Dendritic cell treated with granulocyte-macrophage colony-stimulating factor and Interleukin-4, amounts not matched to agents 40 ng/mL and 50 ng/mL, for 4 days (primary cell): ENCODE measurements around the gene MKLN1.
"Not testable (repeated sequence)": the region's sequence is repeated elsewhere in the genome, so short reads cannot be mapped to it uniquely, and the experiment has no call there.

Source experiments
- H3K27ac Mint-ChIP-seq: one replicate; pipeline ENCODE4 v1.8.0; 2022; ENCODE audit warnings: mild to moderate bottlenecking, mixed read lengths
- H3K27me3 Mint-ChIP-seq: one replicate; pipeline ENCODE4 v1.8.0; 2022; ENCODE audit warnings: mild to moderate bottlenecking, mixed read lengths
- H3K36me3 Mint-ChIP-seq: one replicate; pipeline ENCODE4 v1.8.0; 2022; ENCODE audit warnings: low read depth, mixed read lengths
- H3K4me1 Mint-ChIP-seq: one replicate; pipeline ENCODE4 v1.8.0; 2022; ENCODE audit warnings: low read depth, mixed read lengths
- H3K4me3 Mint-ChIP-seq: one replicate; pipeline ENCODE4 v1.8.0; 2022; ENCODE audit warnings: mild to moderate bottlenecking, moderate library complexity, mixed read lengths
- H3K9me3 Mint-ChIP-seq: one replicate; pipeline ENCODE4 v1.8.0; 2022; ENCODE audit warnings: mixed read lengths
- intact Hi-C: fragments of 100-400 bp; cut with micrococcal nuclease; formaldehyde crosslinking; loops from one replicate; pipeline ENCODE4 v1.15.0; 2022

Gene MKLN1

DNA sequence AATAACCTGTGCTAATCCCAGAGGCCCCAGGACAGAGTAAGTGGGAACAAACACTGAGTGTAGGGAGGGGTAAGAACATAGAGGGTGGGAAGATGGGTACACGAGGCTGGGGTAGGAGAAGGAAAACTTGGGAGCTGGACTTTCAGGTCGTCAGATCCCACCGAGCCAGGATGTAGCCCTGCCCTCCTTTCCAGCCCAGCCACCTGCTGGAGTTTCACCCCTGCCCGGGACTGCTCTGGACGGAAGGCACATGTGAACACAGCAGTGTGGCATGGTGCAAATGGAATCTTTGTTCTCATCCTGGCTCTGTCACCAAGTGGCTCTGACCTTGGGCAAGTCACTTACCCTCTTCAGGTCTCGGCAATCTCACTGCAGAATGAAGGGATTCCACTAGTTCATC is 176.0 kb downstream of the MKLN1 start:
- peaks cover 7% of the 10 kb centered on the region for H3K36me3 Mint-ChIP-seq
- H3K4me3 Mint-ChIP-seq, result no peak overlapping the region
- peaks cover 5% of the 10 kb centered on the region for H3K4me1 Mint-ChIP-seq
- no peak overlapping the region for H3K27ac Mint-ChIP-seq
- intact Hi-C loops, result no loop called here
- peaks cover 7% of the 10 kb centered on the region for H3K27me3 Mint-ChIP-seq
- no peaks in the 10 kb centered on the region for H3K9me3 Mint-ChIP-seq

DNA sequence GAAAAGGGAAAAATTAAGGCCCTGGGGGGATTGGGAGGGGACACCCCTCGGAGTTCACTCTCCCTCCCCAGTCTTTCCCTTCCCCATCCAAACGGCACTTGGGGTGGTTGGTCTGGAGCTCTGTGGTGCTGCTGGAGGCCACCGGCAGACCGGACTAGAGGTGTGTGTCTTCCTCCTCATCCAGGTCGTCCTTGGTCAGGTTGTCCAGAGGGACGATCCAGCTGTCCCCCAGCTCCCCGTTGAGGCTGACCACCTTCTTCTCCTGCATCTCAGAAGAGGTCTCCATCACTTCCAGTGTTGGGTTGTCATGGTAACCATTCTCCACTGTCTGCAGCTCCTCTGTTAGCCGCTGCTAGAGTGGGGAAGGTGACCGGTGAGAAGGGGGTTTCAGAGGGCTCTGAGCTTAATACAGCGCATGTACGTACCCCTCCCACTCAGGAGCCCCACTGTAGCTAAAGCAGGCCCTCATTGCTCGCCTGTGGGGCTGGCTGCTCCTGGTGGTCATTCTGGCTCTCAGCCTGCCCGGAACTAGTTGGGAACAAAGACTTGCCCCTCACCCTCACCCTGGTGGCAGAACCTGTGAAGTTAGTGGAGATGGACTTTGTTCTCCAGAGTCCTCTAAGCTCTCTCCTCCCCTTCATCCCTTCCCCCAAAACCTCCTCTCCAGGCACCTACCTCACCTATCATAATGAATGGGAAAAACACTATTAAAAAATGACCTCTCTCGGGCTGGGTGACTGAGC is 176.7 kb downstream of the MKLN1 start:
- intact Hi-C loops, result no loop called here

DNA sequence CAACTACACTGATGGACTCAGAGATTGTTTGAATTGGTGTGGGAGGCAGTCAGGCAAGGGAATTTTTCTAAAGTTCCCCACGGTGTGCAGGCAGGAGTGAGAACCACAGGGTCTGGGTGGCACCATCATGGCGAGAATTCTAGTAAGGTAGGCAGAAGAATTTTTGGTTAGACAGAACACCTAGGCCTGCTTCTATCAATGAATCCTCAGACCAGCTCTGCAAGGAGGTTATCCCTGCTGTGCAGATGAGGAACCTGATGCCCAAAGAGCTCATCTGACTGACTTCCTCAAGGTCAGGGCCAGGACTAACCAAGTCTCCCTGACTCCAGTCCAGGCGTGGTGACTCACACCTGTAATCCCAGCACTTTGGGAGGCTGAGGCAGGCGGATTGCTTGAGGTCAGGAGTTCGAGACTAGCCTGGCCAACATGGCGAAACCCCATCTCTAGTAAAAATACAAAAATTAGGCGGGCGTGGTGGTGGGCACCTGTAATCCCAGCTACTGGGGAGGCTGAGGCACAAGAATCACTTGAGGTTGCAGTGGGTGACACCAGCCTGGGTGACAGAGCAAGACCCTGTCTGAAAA is 177.5 kb downstream of the MKLN1 start:
- not testable (repeated sequence) for H3K4me3 Mint-ChIP-seq

More for the DNA sequence above, 176.7 kb downstream of the MKLN1 start:
- Mint-ChIP-seq H3K4me1 (peaks cover 5% of the 10 kb centered on the region), H3K36me3 (peaks cover 7% of the 10 kb centered on the region), H3K9me3 (no peaks in the 10 kb centered on the region), H3K27me3 (peaks cover 11% of the 10 kb centered on the region), H3K4me3 (no peak overlapping the region), H3K27ac (no peak overlapping the region)

DNA sequence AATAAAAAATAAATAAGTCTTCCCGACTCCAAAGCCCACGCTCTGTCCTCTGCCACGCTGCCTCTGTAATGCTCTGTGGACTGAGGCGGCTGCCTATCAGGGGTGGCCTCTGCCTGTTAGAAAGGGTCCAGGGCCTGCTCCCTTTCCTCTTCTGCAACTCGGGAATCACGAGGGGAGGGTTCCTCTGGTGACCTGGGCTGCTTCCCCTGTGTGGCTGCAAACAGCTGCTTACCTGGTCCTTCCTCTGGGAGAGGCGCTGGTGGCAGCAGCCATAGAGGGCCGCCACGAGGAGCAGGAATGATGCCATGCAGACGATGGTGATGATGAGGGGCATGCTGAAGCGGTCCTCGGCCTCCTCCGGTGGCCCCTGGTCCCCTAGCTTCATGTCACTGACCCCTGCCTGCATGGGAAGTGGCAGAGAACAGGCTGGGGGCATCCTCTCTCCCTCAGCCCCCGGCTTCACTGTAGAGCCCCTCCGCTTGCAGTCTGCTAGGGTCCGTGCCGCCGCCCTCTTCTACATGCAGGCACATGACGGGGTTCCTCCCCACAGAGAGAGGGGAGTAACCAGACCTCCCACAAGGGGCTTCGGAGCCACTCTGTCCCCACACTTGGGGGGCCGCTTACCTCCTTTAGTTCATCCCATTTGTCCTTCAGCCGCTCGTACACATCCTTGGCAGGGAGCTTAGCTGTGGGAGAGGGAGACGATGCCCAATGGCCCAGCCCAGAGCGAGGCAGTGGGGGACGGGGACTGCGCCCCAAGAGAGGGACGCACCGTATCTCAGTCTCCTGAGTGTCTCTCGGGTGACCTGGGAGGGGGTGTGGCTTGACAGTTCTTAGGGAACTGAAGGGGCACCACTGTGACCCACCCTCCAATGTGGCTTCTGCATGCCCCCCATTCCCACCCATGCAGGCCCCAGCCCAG is 178.2 kb downstream of the MKLN1 start:
- H3K9me3 Mint-ChIP-seq, result no peaks in the 10 kb centered on the region
- H3K4me3 Mint-ChIP-seq, result no peak overlapping the region
- peaks cover 5% of the 10 kb centered on the region for H3K4me1 Mint-ChIP-seq
- H3K27ac Mint-ChIP-seq, result no peak overlapping the region
- peaks cover 11% of the 10 kb centered on the region for H3K27me3 Mint-ChIP-seq
- H3K36me3 Mint-ChIP-seq, result no peaks in the 10 kb centered on the region
- intact Hi-C loops, result no loop called here

More for the DNA sequence above, 177.5 kb downstream of the MKLN1 start:
- H3K36me3 Mint-ChIP-seq, H3K27ac Mint-ChIP-seq, intact Hi-C loops, H3K4me1 Mint-ChIP-seq, H3K9me3 Mint-ChIP-seq: not testable (repeated sequence)
- peaks cover 11% of the 10 kb centered on the region for H3K27me3 Mint-ChIP-seq

DNA sequence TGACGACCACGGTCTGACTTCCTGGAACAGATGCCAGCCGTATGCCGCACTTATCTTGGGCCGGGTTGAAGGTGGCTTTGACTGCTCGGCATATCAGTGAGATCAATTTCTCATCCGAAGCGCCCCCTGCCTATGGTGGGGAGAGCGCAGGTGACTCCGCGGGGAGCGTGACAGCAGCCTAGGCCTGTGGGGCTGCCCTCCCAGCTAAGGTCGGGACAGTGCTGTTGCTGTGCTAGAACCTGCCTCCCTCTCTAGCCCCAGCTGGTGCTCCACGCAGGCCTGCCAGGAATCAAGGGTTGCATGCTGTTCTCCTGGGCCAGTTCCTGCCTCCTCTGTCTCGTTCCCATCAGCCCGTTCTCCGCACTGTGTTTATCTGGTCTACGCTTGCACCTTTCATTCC is 178.9 kb downstream of the MKLN1 start:
- peaks cover 5% of the 10 kb centered on the region for H3K4me1 Mint-ChIP-seq
- no peak overlapping the region for H3K4me3 Mint-ChIP-seq
- H3K9me3 Mint-ChIP-seq, result no peaks in the 10 kb centered on the region
- H3K27ac Mint-ChIP-seq, result no peak overlapping the region
- no peaks in the 10 kb centered on the region for H3K36me3 Mint-ChIP-seq
- intact Hi-C loops, result no loop called here
- peaks cover 11% of the 10 kb centered on the region for H3K27me3 Mint-ChIP-seq

DNA sequence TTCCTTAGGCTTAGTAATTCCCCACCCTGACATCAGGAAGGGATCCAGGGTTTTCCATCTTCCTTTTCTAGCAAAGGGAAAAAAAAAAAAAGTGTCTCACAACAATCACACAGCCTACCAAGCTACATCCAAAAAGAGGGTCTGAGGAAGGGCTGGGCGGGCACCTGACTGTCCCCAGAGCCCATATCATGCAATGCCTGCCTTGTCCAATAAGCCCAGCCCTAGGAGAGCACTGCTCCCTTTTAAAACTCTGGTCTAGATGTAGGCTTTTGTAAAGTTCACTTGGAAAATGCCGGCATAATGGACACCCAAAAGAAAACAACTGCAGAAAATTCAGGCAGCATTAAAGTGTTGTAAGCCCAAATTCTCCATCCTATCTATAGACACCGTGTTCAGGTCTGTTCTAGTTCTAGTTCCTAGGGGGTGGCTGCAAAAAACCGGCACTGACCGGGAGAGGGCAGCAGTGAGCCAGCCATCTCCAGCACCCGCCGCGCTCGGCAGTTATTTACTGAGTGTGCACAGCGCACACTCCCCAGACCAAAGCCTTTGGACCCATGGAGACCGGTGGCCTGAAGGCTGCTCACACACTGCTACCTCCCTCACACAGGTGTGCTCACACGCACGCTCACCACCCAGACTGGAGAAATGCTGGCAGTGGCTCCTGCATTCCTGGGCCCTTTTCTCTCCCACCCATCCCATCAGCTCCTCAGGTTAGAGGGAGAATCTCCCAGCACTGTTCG is 180.1 kb downstream of the MKLN1 start:
- no peak overlapping the region for H3K4me3 Mint-ChIP-seq
- H3K27me3 Mint-ChIP-seq, result peaks cover 17% of the 10 kb centered on the region
- H3K27ac Mint-ChIP-seq, result no peak overlapping the region
- H3K9me3 Mint-ChIP-seq, result no peaks in the 10 kb centered on the region
- peaks cover 11% of the 10 kb centered on the region for H3K4me1 Mint-ChIP-seq
- intact Hi-C loops, result loop anchor here (1.0 kb wide), 1 partner anchor 147 kb away; no protein-coding TSS in a partner anchor
- H3K36me3 Mint-ChIP-seq, result no peaks in the 10 kb centered on the region

DNA sequence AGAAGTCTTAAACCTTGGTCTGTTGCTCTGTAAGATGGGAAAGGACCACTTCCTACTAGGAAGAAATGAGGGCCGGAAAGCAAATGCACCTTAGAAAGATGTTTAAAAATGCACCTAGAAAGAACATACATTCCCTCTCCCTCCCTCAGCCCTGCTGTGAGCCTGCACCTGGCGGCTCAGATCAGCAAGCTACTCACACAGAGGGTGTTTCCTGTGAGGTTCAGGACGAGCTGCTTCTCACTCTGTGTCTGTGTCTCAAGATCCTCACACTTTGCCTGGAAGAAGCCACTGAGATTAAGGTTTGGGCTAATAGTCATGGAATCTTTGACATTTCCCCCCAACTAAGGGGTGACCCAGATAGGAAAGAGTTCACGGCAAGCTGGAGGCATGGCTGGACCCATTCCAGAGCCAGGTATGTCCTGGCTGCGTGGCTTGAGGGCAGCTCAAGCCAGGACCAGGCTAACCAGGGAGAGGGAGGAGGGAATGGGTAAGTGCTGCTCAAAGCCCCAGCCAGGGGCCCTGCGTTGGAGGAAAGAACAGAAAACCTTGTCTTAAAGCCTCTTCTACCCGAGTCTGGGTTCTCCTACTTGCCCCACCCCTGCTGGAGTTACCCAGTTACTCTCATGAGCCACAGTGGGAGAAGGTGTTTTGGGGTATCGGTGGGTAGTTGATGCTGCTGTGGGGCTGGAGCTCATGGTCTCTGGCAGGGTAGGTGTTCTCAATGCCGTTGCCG is 181.2 kb downstream of the MKLN1 start:
- Mint-ChIP-seq H3K27ac (no peak overlapping the region), H3K36me3 (no peaks in the 10 kb centered on the region), H3K27me3 (peaks cover 19% of the 10 kb centered on the region), H3K4me3 (no peak overlapping the region), H3K9me3 (no peaks in the 10 kb centered on the region), H3K4me1 (peaks cover 16% of the 10 kb centered on the region)
- intact Hi-C loops, result loop anchor here (1.0 kb wide), 1 partner anchor 145 kb away; no protein-coding TSS in a partner anchor

DNA sequence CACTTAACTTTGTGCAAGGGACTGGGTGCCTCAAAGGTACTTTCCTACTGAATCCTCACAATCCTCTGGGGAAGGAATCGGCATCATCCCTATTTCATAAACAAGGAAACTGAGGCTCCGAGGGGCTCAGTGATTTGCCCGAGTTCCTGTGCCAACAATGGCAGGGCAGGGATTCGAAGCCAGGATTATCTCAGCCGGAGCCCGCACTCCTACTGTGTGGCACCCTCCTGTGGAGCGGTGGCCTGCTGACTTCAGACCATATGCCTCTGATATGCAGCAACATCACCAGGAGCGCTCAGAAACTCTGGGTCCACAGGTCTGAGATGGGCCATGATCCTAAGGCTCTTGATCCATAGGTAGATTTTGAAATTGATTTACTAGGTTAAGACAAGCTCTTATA is 182.1 kb downstream of the MKLN1 start:
- intact Hi-C loops, result no loop called here
- Mint-ChIP-seq H3K4me3 (no peak overlapping the region), H3K9me3 (no peaks in the 10 kb centered on the region), H3K4me1 (peaks cover 16% of the 10 kb centered on the region), H3K27ac (no peak overlapping the region), H3K27me3 (peaks cover 19% of the 10 kb centered on the region), H3K36me3 (no peaks in the 10 kb centered on the region)

DNA sequence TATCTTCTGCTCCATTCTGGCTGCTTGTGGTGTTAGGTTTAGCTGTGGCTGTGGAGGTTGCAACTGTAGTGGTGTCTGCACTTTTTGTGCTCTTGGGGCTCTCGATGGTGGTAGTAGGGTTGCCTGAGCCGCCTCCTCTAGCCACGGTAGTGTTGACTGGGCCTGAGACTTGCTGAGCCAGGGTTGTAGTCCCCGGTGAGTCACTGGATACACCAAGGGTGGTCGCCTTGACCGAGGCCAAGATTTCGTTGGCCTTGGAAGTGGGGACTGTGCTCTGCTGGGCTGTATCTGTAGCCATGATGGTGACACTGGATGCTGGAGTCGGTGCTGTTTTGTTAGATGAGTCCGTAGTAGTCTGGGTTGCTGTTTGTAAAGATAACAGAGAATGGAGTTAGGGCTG is 183.4 kb downstream of the MKLN1 start:
- intact Hi-C loops, result no loop called here

DNA sequence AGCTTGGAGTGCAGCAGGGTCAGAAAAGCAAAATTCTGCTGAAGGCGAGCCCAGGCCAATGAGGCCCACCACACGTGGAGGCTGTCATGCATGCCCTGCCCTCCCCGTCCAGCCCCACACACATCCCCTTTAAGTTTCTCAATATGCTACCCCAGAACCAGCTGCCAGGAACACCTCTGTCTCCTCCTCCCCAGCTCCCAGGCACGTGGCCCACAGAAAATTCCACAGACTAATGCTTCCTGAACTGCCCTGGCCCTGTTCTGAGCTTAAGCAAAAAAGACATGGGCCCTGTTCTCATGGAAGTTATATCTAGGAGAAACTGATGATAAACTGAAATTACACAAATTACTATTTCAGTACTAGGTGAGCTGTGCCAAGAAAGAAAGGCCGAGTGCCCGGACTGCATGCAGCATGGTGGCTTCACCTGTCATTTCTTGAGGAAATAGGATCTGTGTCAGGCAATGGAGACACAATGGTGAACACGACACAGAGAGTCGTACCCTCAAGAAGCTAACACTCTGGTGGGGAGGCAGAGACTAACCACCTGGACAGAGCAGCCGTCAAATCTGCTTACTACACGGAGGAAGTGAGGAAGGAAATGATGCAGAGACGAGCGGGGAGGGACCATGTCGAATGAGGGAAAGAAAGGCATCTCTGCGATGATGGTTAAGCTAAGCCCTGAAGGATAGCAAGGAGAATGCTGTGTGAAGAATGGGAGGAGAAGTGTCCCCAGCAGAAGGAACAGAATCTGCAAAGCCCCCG is 184.3 kb downstream of the MKLN1 start:
- Mint-ChIP-seq H3K27ac (no peak overlapping the region), H3K4me3 (no peak overlapping the region)

More for the DNA sequence above, 183.4 kb downstream of the MKLN1 start:
- Mint-ChIP-seq H3K4me3 (no peak overlapping the region), H3K36me3 (no peaks in the 10 kb centered on the region), H3K27ac (no peak overlapping the region), H3K4me1 (peaks cover 16% of the 10 kb centered on the region), H3K27me3 (peaks cover 19% of the 10 kb centered on the region), H3K9me3 (no peaks in the 10 kb centered on the region)

DNA sequence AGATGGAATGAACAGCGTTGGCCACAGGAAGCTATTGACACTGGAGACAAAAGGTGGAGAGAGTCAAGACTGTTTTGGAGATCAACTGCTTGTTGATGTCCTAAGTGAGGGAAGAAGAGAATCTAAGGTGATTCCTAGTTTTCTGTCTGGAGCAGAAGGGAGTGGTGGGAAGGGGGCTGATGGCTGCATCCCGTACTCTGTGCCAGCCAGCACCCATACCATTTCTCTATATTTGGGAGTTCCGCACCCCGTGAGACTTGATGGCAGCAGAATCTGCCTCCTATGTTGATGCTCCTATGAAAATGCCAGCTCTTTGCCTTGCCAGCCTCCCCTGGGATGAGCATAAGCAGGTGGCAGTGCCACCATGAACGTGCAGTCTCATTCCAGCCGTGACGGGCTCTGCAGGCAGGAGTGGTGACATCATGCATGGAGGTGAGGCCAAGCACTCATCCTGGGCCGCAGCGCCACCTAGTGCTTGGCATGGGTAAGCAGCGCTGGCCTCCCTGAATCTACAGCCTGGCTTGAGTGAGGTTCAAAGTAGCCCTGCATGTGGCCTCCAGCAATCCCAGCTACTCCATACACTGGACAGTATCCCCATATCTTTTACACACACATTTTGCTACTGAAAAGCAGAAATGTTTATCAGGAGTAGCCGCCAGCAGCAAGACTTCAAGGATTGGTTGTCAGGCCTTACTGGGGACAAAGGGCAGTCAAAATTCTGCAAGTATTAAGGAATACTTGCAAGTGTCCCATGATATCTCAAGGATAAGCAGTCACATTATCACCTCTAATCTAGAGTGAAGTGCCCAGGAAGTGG is 185.8 kb downstream of the MKLN1 start:
- intact Hi-C loops, result no loop called here
- H3K9me3 Mint-ChIP-seq, result no peaks in the 10 kb centered on the region
- no peak overlapping the region for H3K4me3 Mint-ChIP-seq
- H3K27ac Mint-ChIP-seq, result no peak overlapping the region
- H3K36me3 Mint-ChIP-seq, result no peaks in the 10 kb centered on the region
- H3K4me1 Mint-ChIP-seq, result peaks cover 11% of the 10 kb centered on the region
- H3K27me3 Mint-ChIP-seq, result peaks cover 12% of the 10 kb centered on the region

More for the DNA sequence above, 184.3 kb downstream of the MKLN1 start:
- intact Hi-C loops, result no loop called here
- H3K36me3 Mint-ChIP-seq, result no peaks in the 10 kb centered on the region
- peaks cover 18% of the 10 kb centered on the region for H3K27me3 Mint-ChIP-seq
- H3K4me1 Mint-ChIP-seq, result peaks cover 16% of the 10 kb centered on the region
- no peaks in the 10 kb centered on the region for H3K9me3 Mint-ChIP-seq

DNA sequence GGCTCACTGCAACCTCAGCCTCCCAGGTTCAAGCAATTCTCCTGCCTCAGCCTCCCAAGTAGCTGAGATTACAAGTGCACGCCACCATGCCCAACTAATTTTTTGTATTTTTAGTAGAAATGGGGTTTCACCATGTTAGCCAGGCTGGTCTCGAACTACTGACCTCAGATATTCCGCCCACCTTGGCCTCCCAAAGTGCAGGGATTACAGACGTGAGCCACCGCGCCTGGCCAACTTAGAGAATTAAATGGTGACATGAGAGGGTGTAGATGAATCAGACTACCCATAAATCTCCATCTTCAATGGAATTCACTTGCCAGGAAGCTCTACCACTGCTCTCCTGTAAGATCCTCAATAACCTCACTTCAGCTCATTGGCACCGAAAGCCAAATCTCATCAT is 187.8 kb downstream of the MKLN1 start:
- H3K27ac Mint-ChIP-seq, intact Hi-C loops, H3K9me3 Mint-ChIP-seq, H3K27me3 Mint-ChIP-seq, H3K4me3 Mint-ChIP-seq, H3K36me3 Mint-ChIP-seq: not testable (repeated sequence)
- peaks cover 11% of the 10 kb centered on the region for H3K4me1 Mint-ChIP-seq
